Left hindlimb (tissue), 1 donor: ENCODE results near the gene SEPTIN2.
"Not testable (repeated sequence)": the region's sequence is repeated elsewhere in the genome, so short reads cannot be mapped to it uniquely, and the experiment has no call there.

Experiments used
- DNase-seq: peaks from one replicate; pipeline ENCODE4 v3.0.0-alpha.2; 2018

Gene SEPTIN2

GRCh38 chr2:241315093-241315878, 439 bp upstream of the SEPTIN2 start, which contains the start of gene HDLBP:
TSS of gene HDLBP (minus strand) at chr2:241315672. CDS start at chr2:241266869, 48,803 bp downstream.
- peak; percentile 100 for DNase-seq

GRCh38 chr2:241316825-241317224, 1.1 kb downstream of the SEPTIN2 start:
- no peak for DNase-seq

GRCh38 chr2:241317391-241317790, 1.7 kb downstream of the SEPTIN2 start:
- no peak for DNase-seq

GRCh38 chr2:241318830-241319229, 3.1 kb downstream of the SEPTIN2 start:
- not testable (repeated sequence) for DNase-seq

- no peak for DNase-seq
Measured at GRCh38 chr2:241320394-241320793, 4.7 kb downstream of the SEPTIN2 start.

- DNase-seq = no peak
Measured at GRCh38 chr2:241321033-241321432, 5.3 kb downstream of the SEPTIN2 start.

- DNase-seq = no peak
Measured at GRCh38 chr2:241321886-241322285, 6.2 kb downstream of the SEPTIN2 start.

GRCh38 chr2:241323778-241324177, 8.1 kb downstream of the SEPTIN2 start:
- no peak for DNase-seq

- DNase-seq = no peak
Measured at GRCh38 chr2:241324775-241325174, 9.1 kb downstream of the SEPTIN2 start.

GRCh38 chr2:241325257-241325656, 9.5 kb downstream of the SEPTIN2 start:
- no peak for DNase-seq

- no peak for DNase-seq
Measured at GRCh38 chr2:241329669-241330615, 14.2 kb downstream of the SEPTIN2 start.

GRCh38 chr2:241330616-241330981, 14.9 kb downstream of the SEPTIN2 start:
- no peak for DNase-seq

- no peak for DNase-seq
Measured at GRCh38 chr2:241334813-241335212, 19.1 kb downstream of the SEPTIN2 start.

GRCh38 chr2:241339839-241340630, 24.3 kb downstream of the SEPTIN2 start:
- DNase-seq = no peak

GRCh38 chr2:241340631-241341163, 25.0 kb downstream of the SEPTIN2 start:
- no peak for DNase-seq

- DNase-seq = no peak
Measured at GRCh38 chr2:241344925-241345651, 29.4 kb downstream of the SEPTIN2 start.

GRCh38 chr2:241349941-241350340, 34.2 kb downstream of the SEPTIN2 start:
- no peak for DNase-seq

GRCh38 chr2:241350530-241350877, 34.8 kb downstream of the SEPTIN2 start:
- no peak for DNase-seq

GRCh38 chr2:241350878-241351639, 35.3 kb downstream of the SEPTIN2 start:
- DNase-seq = no peak

GRCh38 chr2:241351640-241352031, 35.9 kb downstream of the SEPTIN2 start:
- DNase-seq = no peak

- DNase-seq = no peak
Measured at GRCh38 chr2:241352227-241352626, 36.5 kb downstream of the SEPTIN2 start.
